ENCODE measurements around the gene ABCC12. TPM values are rescaled to one million over a fixed set of nuclear protein-coding genes. Genes with fewer than 3 reads are reported as not detected.

The ABCC12 gene
- total and polyA plus RNA-seq, 10 of the 15 experiments (the other 5 are each of a cell fraction or from before 2014, with no cell fraction given): 0.02 to 0.03 (median 0.03) TPM; not detected in 6

DNA sequence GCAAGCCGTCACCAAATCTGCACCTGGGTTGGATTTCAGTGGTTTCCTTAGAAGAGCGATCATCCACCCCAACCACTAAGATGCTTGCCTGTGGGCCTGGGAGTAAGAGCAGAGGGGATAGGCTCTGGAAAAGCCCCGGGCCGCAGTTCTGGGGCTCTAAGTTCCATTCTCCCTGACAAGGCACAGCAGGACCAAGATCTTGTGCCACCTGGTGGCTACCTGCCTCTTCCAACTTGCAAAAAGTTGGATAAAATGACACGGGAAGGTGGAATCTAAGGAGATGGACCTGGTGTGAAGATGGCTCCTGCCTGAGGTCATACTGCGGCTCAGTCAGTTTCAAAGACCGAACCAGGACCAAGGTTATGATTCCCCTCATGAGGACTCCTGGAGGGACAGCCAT, 42.3 kb downstream of the ABCC12 start:
- FAIRE-seq (no peak), ATAC-seq (no peak), DNase-seq (ENCODE audit: low read depth, low spot score) (no peak)
- in situ Hi-C loops (cut with MboI) (no loop called here), intact Hi-C loops (cut with micrococcal nuclease; ENCODE audit: unreplicated experiment) (no loop called here)
- no TSS peak for BruUV-seq (replicated peaks)
- Histone ChIP-seq H3K9me3 (replicated peaks; ENCODE audit: control insufficient read depth, insufficient read depth, low read length) (no peaks in the 10 kb centered on the region), H3K4me2 (ENCODE audit: control insufficient read depth, insufficient read depth) (no peak overlapping the region), H3K27me3 (replicated peaks in 1 of 2; ENCODE audit: control insufficient read depth in 2 of 2, insufficient read depth in 2 of 2, low read length in 1 of 2) (no peaks in the 10 kb centered on the region), H3K79me2 (ENCODE audit: control insufficient read depth, insufficient read depth, low read length) (no peaks in the 10 kb centered on the region), H3K27ac (ENCODE audit: control insufficient read depth, insufficient read depth) (no peak overlapping the region), H3K4me3 (no peak overlapping the region), H4K20me1 (ENCODE audit: control insufficient read depth, insufficient read depth) (no peaks in the 10 kb centered on the region), H2AFZ (ENCODE audit: control insufficient read depth, low read depth, low read length) (no peak overlapping the region), H3K36me3 (ENCODE audit: control insufficient read depth in 2 of 2, insufficient read depth in 2 of 2, low read length in 1 of 2) (no peaks in the 10 kb centered on the region), H3K9ac (ENCODE audit: control insufficient read depth, insufficient read depth, low read length) (no peak overlapping the region), H3K4me1 (ENCODE audit: control insufficient read depth, insufficient read depth, low read length) (no peaks in the 10 kb centered on the region)
- RAD21 ChIA-PET (ENCODE audit: unreplicated experiment): interaction anchor here (0.9 to 3.1 kb wide), 23 partner anchors 10 to 1076 kb away, joined by 3 to 26 read pairs (median 5); partner anchors contain the start of gene NETO2
- POLR2A ChIA-PET: no interaction called here
- SMC1A ChIA-PET (ENCODE audit: uncharacterized antibody, unreplicated experiment): interaction anchor here (0.6 to 3.1 kb wide), 22 partner anchors 8 to 981 kb away, joined by 3 to 21 read pairs (median 4); partner anchors contain the start of gene NETO2
- 43% methylated on average over 7 of the region's 7 CpGs for WGBS (ENCODE audit: insufficient coverage, insufficient replicate concordance, low lambda C conversion rate, missing lambda C conversion rate)
- TF ChIP-seq KAT2A (conservative IDR thresholded peaks at IDR 0.05; ENCODE audit: control insufficient read depth, low read depth, low read length) (no peak), NR2F1 (conservative IDR thresholded peaks at IDR 0.05) (no peak), SMC3 (IDR thresholded peaks at IDR 0.05; ENCODE audit: borderline replicate concordance, low read length) (peak; percentile 35; the same call in 1 of the 2 replicates), IKZF2 (IDR thresholded peaks at IDR 0.05) (no peak), IKZF1 (conservative IDR thresholded peaks at IDR 0.05) (no peak), MEF2B (IDR thresholded peaks at IDR 0.05; ENCODE audit: partially characterized antibody, poor library complexity, severe bottlenecking) (no peak), JUND (IDR thresholded peaks at IDR 0.05; ENCODE audit: low read depth, low read length) (no peak), FOXM1 (IDR thresholded peaks at IDR 0.05; ENCODE audit: low read depth, low read length) (no peak), MXI1 (IDR thresholded peaks at IDR 0.05; ENCODE audit: low read depth, low read length) (no peak), ATF7 (IDR thresholded peaks at IDR 0.05; ENCODE audit: low read depth) (no peak), KDM1A (IDR thresholded peaks at IDR 0.05; ENCODE audit: borderline replicate concordance) (no peak), RAD21 (IDR thresholded peaks at IDR 0.05; ENCODE audit: insufficient read depth, low read depth, low read length) (peak; percentile 49), EGR1 (IDR thresholded peaks at IDR 0.05; ENCODE audit: borderline replicate concordance in 1 of 2, low read depth in 2 of 2, low read length in 2 of 2) (no peak), ZNF217 (IDR thresholded peaks at IDR 0.05) (no peak), CREB1 (IDR thresholded peaks at IDR 0.05; ENCODE audit: low read depth) (no peak), RUNX3 (IDR thresholded peaks at IDR 0.05; ENCODE audit: low read length) (no peak)
- TF ChIP-seq, protein P1, sequence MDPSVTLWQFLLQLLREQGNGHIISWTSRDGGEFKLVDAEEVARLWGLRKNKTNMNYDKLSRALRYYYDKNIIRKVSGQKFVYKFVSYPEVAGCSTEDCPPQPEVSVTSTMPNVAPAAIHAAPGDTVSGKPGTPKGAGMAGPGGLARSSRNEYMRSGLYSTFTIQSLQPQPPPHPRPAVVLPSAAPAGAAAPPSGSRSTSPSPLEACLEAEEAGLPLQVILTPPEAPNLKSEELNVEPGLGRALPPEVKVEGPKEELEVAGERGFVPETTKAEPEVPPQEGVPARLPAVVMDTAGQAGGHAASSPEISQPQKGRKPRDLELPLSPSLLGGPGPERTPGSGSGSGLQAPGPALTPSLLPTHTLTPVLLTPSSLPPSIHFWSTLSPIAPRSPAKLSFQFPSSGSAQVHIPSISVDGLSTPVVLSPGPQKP (IDR thresholded peaks at IDR 0.05; ENCODE audit: low read depth, low read length): no peak
- TF ChIP-seq, protein P2, sequence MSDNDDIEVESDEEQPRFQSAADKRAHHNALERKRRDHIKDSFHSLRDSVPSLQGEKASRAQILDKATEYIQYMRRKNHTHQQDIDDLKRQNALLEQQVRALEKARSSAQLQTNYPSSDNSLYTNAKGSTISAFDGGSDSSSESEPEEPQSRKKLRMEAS (IDR thresholded peaks at IDR 0.05; ENCODE audit: low read depth, low read length): no peak
- TF ChIP-seq, protein P3, sequence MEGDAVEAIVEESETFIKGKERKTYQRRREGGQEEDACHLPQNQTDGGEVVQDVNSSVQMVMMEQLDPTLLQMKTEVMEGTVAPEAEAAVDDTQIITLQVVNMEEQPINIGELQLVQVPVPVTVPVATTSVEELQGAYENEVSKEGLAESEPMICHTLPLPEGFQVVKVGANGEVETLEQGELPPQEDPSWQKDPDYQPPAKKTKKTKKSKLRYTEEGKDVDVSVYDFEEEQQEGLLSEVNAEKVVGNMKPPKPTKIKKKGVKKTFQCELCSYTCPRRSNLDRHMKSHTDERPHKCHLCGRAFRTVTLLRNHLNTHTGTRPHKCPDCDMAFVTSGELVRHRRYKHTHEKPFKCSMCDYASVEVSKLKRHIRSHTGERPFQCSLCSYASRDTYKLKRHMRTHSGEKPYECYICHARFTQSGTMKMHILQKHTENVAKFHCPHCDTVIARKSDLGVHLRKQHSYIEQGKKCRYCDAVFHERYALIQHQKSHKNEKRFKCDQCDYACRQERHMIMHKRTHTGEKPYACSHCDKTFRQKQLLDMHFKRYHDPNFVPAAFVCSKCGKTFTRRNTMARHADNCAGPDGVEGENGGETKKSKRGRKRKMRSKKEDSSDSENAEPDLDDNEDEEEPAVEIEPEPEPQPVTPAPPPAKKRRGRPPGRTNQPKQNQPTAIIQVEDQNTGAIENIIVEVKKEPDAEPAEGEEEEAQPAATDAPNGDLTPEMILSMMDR (IDR thresholded peaks at IDR 0.05 in 2 of 3, conservative IDR thresholded peaks at IDR 0.05 in 1 of 3; ENCODE audit: control insufficient read depth in 2 of 3, extremely low read depth in 1 of 3, insufficient read depth in 1 of 3, low read depth in 3 of 3, low read length in 3 of 3): peak; percentile 16 to 38 (median 29); a peak in 5 of 6 replicates
- CTCF ChIA-PET: interaction anchor here (0.6 to 7.5 kb wide), 32 partner anchors 8 to 1273 kb away, joined by 3 to 54 read pairs (median 5); partner anchors contain the start of gene NETO2

Data from GM12878 (cell line).